Right lobe of liver (tissue), 6 donors: ENCODE measurements around the gene CFAP77. TPM values are rescaled to one million over a fixed set of nuclear protein-coding genes. Genes with fewer than 3 reads are reported as not detected.

Experiments
- ATAC-seq, 4 donors: fragments of 200-7000 bp; cut with Tn5 transposase; one replicate each; pipeline ENCODE4 v1.9.1; 2020; ENCODE audit warnings: mild to moderate bottlenecking in 4 of 4, moderate library complexity in 4 of 4
- DNase-seq, 3 donors: peaks; one replicate each; pipeline ENCODE4 v3.0.0-alpha.2; 2020
- H3K27ac ChIP-seq, 3 donors: fragments of 200-600 bp; one replicate each; pipeline ENCODE4 v1.8.0; 2022
- H3K27me3 ChIP-seq, 2 donors: fragments of 200-600 bp; one replicate each; pipeline ENCODE4 v1.8.0; 2022
- H3K36me3 ChIP-seq, 4 donors: fragments of 200-600 bp; sonication (generic) in 1 of 4; one replicate each; pipeline versions ENCODE4 v1.5.1 to v1.8.0; 2017 to 2022; ENCODE audit warnings: control low read depth in 1 of 4
- H3K4me1 ChIP-seq, 4 donors: fragments of 200-600 bp; sonication (generic) in 1 of 4; one replicate each; pipeline versions ENCODE4 v1.5.1 to v1.8.0; 2017 to 2022; ENCODE audit warnings: control low read depth in 1 of 4
- H3K4me3 ChIP-seq, 3 donors: fragments of 200-600 bp; one replicate each; pipeline ENCODE4 v1.8.0; 2022
- H3K9me3 ChIP-seq, 4 donors: fragments of 200-600 bp; sonication (generic) in 1 of 4; one replicate each; pipeline versions ENCODE4 v1.5.1 to v1.8.0; 2017 to 2022; ENCODE audit warnings: control low read depth in 1 of 4
- CTCF ChIP-seq, 4 donors: fragments of 200-600 bp in 3 of 4; fragments of 450-650 bp in 1 of 4; IDR thresholded peaks; one replicate each; pipeline versions ENCODE4 v1.5.1 to v1.8.0; 2016 to 2022; ENCODE audit warnings: antibody characterized with exemption in 4 of 4, mild to moderate bottlenecking in 2 of 4
- POLR2A ChIP-seq: fragments of 450-650 bp; IDR thresholded peaks from one replicate; pipeline ENCODE4 v1.6.1; 2017; ENCODE audit warnings: antibody characterized with exemption, mild to moderate bottlenecking
- WGBS: methylation state at CpG from one replicate; pipeline ENCODE4 v1.1.6; 2018; ENCODE audit warnings: low coverage, low lambda C conversion rate; ENCODE audit not compliant: insufficient coverage; ENCODE audit errors: missing lambda C conversion rate; 5-methylcytosine and 5-hydroxymethylcytosine counted together
- intact Hi-C, 2 donors: fragments of 100-400 bp; cut with DNase I; formaldehyde crosslinking; loops; one replicate each; pipeline versions ENCODE4 v1.11.2 to v1.14.1; 2022
- total RNA-seq, 6 experiments: library from RNA; depleted of rRNA in 2 of 6; stranded (reverse); fragments of >200 nt in 2 of 6; fragmentation: NEBNext Ultra II Directional in 3 of 6; extraction: Animal tissue kit (Norgen Biotek cat#: 25700) in 3 of 6; gene quantifications; one replicate each; pipeline versions ENCODE4 v1.1.0 to v1.2.4, GENCODE V29; 2016 to 2023
- donor health status: DM: no; HTN: yes; CAD: no.
- donor health status: DM: no; HTN: no; CAD: no.
- donor health status: DM: no; HTN: no; CAD: no.
- donor health status: DM: no; HTN: yes; CAD: no.
- donor health status: DM: no; HTN: yes; CAD: no.

The CFAP77 gene
- total RNA-seq, 6 experiments from 2014 or later: not detected

DNA sequence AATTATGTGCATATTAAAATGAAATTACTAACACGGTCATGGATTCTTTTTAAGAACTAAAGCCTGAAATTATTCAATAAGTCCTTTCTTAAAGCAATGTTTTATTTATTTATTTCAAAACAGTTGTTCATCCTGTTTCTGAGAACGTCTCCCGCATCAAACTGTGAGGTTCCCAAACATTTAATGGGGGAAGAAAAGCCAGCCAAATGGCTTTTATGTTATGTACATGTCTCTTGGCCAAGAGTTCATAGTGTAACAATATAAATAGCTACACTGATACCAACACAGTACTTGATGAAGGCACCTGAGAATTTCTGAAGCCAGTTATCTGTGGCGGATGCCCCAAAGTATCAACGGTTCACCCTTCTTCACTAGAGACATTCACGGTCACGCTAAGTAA lies 19.0 kb upstream of the CFAP77 start:
- no peak overlapping the region for H3K27ac ChIP-seq
- no peaks in the 10 kb centered on the region for H3K27me3 ChIP-seq
- no peak overlapping the region for H3K4me3 ChIP-seq
- no peak for TF ChIP-seq CTCF (IDR thresholded peaks at IDR 0.05)
- no peak for TF ChIP-seq POLR2A
- H3K4me1 ChIP-seq: no peaks in the 10 kb centered on the region
- intact Hi-C loops: no loop called here
- H3K9me3 ChIP-seq: no peaks in the 10 kb centered on the region
- WGBS: 85% methylated on average over 6 of the region's 7 CpGs
- no peak for DNase-seq
- ATAC-seq: no peak
- H3K36me3 ChIP-seq: peaks cover 0 to 75% (median 38%) of the 10 kb centered on the region in 4 donors

- intact Hi-C loops: no loop called here
- DNase-seq (no peak), ATAC-seq (no peak)
- Histone ChIP-seq H3K4me1 (no peaks in the 10 kb centered on the region), H3K9me3 (no peaks in the 10 kb centered on the region), H3K36me3 (peaks cover 0 to 75% (median 38%) of the 10 kb centered on the region in 4 donors), H3K27ac (no peak overlapping the region), H3K4me3 (no peak overlapping the region), H3K27me3 (no peaks in the 10 kb centered on the region)
- 87% methylated on average over 4 of the region's 11 CpGs for WGBS
- TF ChIP-seq CTCF (IDR thresholded peaks at IDR 0.05): no peak
- TF ChIP-seq POLR2A: no peak
Observed at GRCh38 chr9:132391449-132391848, 18.6 kb upstream of the CFAP77 start.

- no peak overlapping the region for H3K27ac ChIP-seq
- 94% methylated on average over 11 of the region's 11 CpGs for whole genome bisulfite sequencing
- H3K27me3 ChIP-seq: no peaks in the 10 kb centered on the region
- DNase-seq (no peak), ATAC-seq (no peak)
- no peaks in the 10 kb centered on the region for H3K9me3 ChIP-seq
- no peaks in the 10 kb centered on the region for H3K4me1 ChIP-seq
- H3K4me3 ChIP-seq: no peak overlapping the region
- TF ChIP-seq CTCF (IDR thresholded peaks at IDR 0.05) (no peak), POLR2A (no peak)
- intact Hi-C loops: no loop called here
- H3K36me3 ChIP-seq: peaks cover 4 to 58% (median 32%) of the 10 kb centered on the region in 4 donors
Observed at GRCh38 chr9:132395560-132395959, 14.5 kb upstream of the CFAP77 start.

DNA sequence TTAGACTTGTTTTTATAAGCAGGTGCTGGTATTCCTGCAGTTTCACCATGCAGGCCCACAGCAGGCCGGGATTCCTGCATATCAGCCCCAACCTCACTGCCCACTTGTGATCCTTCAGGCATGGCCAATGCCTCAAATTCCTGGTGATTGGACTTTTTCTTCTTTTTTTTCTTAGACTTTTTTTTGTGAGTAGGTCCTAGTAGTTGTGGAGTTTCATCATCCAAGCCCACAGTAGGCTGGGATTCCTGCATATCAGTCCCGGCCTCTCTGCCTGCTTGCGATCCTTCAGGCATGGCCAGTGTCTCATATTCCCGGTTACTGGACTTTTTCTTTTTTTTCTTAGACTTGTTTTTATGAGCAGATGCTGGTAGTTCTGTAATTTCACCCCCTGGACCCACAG lies 8.2 kb upstream of the CFAP77 start:
- H3K4me1 ChIP-seq: peaks cover 0 to 5% (median 0%) of the 10 kb centered on the region in 4 donors
- no peak for ATAC-seq
- 96% methylated on average over 4 of the region's 4 CpGs for WGBS
- DNase-seq: no peak
- H3K27me3 ChIP-seq: no peaks in the 10 kb centered on the region
- H3K9me3 ChIP-seq: no peaks in the 10 kb centered on the region
- H3K4me3 ChIP-seq: no peak overlapping the region
- H3K36me3 ChIP-seq: peaks cover 5 to 27% (median 15%) of the 10 kb centered on the region in 4 donors
- intact Hi-C loops: no loop called here
- H3K27ac ChIP-seq: no peak overlapping the region
- TF ChIP-seq CTCF (IDR thresholded peaks at IDR 0.05): no peak
- TF ChIP-seq POLR2A: no peak
